NCI-H748 (cell line): ENCODE results near the gene SPATA3.

ENCODE experiments used
- DNase-seq: peaks from one replicate; lab custom pipeline; 2025; ENCODE audit not compliant: unreplicated experiment; lab: John Stamatoyannopoulos, UW

Gene SPATA3

GRCh38 chr2:230995821-230996220 is at the start of gene SPATA3:
TSS of gene SPATA3 (plus strand) at chr2:230996121. CDS start at chr2:230996234, 113 bp downstream.
- DNase-seq, result no peak

- no peak for DNase-seq
These were observed 49.3 kb upstream of the SPATA3 start for GRCh38 chr2:230946429-230947234.

GRCh38 chr2:230947235-230947576 is 48.7 kb upstream of the SPATA3 start:
- DNase-seq, result no peak

- DNase-seq, result no peak
These were observed 48.0 kb upstream of the SPATA3 start for GRCh38 chr2:230947908-230948365.

GRCh38 chr2:230949966-230950873 is 45.7 kb upstream of the SPATA3 start:
- DNase-seq, result no peak

- DNase-seq, result no peak
These were observed 45.0 kb upstream of the SPATA3 start for GRCh38 chr2:230950874-230951339.

GRCh38 chr2:230951396-230951795 is 44.5 kb upstream of the SPATA3 start:
- DNase-seq, result no peak

- DNase-seq, result no peak
These were observed 43.5 kb upstream of the SPATA3 start for GRCh38 chr2:230952226-230952956.

- no peak for DNase-seq
These were observed 42.1 kb upstream of the SPATA3 start for GRCh38 chr2:230953845-230954244.

- no peak for DNase-seq
These were observed 41.2 kb upstream of the SPATA3 start for GRCh38 chr2:230954746-230955145.

GRCh38 chr2:230955163-230955737 is 40.7 kb upstream of the SPATA3 start:
- DNase-seq, result no peak

GRCh38 chr2:230956827-230957755 is 38.8 kb upstream of the SPATA3 start:
- peak; percentile 58 for DNase-seq

GRCh38 chr2:230957756-230958391 is 38.0 kb upstream of the SPATA3 start:
- DNase-seq, result no peak

- DNase-seq, result no peak
These were observed 36.8 kb upstream of the SPATA3 start for GRCh38 chr2:230958820-230959756.

- DNase-seq, result no peak
These were observed 35.9 kb upstream of the SPATA3 start for GRCh38 chr2:230960026-230960425.

- DNase-seq, result no peak
These were observed 34.8 kb upstream of the SPATA3 start for GRCh38 chr2:230961091-230961491.

GRCh38 chr2:230964136-230964730 is 31.7 kb upstream of the SPATA3 start:
- DNase-seq, result no peak

GRCh38 chr2:230967113-230967512 is 28.8 kb upstream of the SPATA3 start:
- DNase-seq, result no peak
